ENCODE measurements around the gene DGKI.

Gene DGKI

GRCh38 chr7:137647905-137648565 lies 198.7 kb downstream of the DGKI start:
- no peaks in the 10 kb centered on the region for H3K9me3 ChIP-seq (ENCODE audit: insufficient read depth, low read length)
- no peak overlapping the region for H3K27ac ChIP-seq (ENCODE audit: low read length)
- peaks cover 4% of the 10 kb centered on the region; the same call in 1 of the 2 replicates for H3K27me3 ChIP-seq (ENCODE audit: low read depth, low read length)
- H4K20me1 ChIP-seq (ENCODE audit: insufficient read depth, low read length), result no peaks in the 10 kb centered on the region
- TF ChIP-seq EZH2phosphoT487 (IDR thresholded peaks at IDR 0.05; ENCODE audit: low read depth) (no peak), CTCF (IDR thresholded peaks at IDR 0.05; ENCODE audit: low read depth, low read length) (no peak)
- no peak overlapping the region for H2AFZ ChIP-seq (ENCODE audit: low read depth, low read length)
- H3K79me2 ChIP-seq (ENCODE audit: low read length), result no peaks in the 10 kb centered on the region
- H3K4me3 ChIP-seq (ENCODE audit: low read length), result no peak overlapping the region
- no peaks in the 10 kb centered on the region for H3K36me3 ChIP-seq (replicated peaks; ENCODE audit: low read depth, low read length)
- H3K4me1 ChIP-seq (ENCODE audit: low read length), result no peaks in the 10 kb centered on the region
- no peak overlapping the region for H3K4me2 ChIP-seq (ENCODE audit: low read length)
- H3K9ac ChIP-seq (ENCODE audit: low read length), result no peak overlapping the region

- no peak overlapping the region for H3K9ac ChIP-seq (ENCODE audit: low read length)
- no peaks in the 10 kb centered on the region for H3K9me3 ChIP-seq (ENCODE audit: insufficient read depth, low read length)
- H3K27ac ChIP-seq (ENCODE audit: low read length), result no peak overlapping the region
- no peak for TF ChIP-seq CTCF (IDR thresholded peaks at IDR 0.05; ENCODE audit: low read depth, low read length)
- no peak for TF ChIP-seq EZH2phosphoT487 (IDR thresholded peaks at IDR 0.05; ENCODE audit: low read depth)
- H4K20me1 ChIP-seq (ENCODE audit: insufficient read depth, low read length), result no peaks in the 10 kb centered on the region
- no peak overlapping the region for H3K4me2 ChIP-seq (ENCODE audit: low read length)
- H3K4me3 ChIP-seq (ENCODE audit: low read length), result no peak overlapping the region
- no peaks in the 10 kb centered on the region for H3K36me3 ChIP-seq (replicated peaks; ENCODE audit: low read depth, low read length)
- H3K4me1 ChIP-seq (ENCODE audit: low read length), result no peaks in the 10 kb centered on the region
- H2AFZ ChIP-seq (ENCODE audit: low read depth, low read length), result no peak overlapping the region
- H3K27me3 ChIP-seq (ENCODE audit: low read depth, low read length), result peaks cover 4% of the 10 kb centered on the region; the same call in 1 of the 2 replicates
- no peaks in the 10 kb centered on the region for H3K79me2 ChIP-seq (ENCODE audit: low read length)
These were observed 204.3 kb downstream of the DGKI start for GRCh38 chr7:137642472-137642871.

- H3K79me2 ChIP-seq (ENCODE audit: low read length), result no peaks in the 10 kb centered on the region
- no peaks in the 10 kb centered on the region for H3K36me3 ChIP-seq (replicated peaks; ENCODE audit: low read depth, low read length)
- TF ChIP-seq CTCF (IDR thresholded peaks at IDR 0.05; ENCODE audit: low read depth, low read length), result no peak
- no peak for TF ChIP-seq EZH2phosphoT487 (IDR thresholded peaks at IDR 0.05; ENCODE audit: low read depth)
- no peak overlapping the region for H3K4me3 ChIP-seq (ENCODE audit: low read length)
- no peak overlapping the region for H3K9ac ChIP-seq (ENCODE audit: low read length)
- no peak overlapping the region for H3K27ac ChIP-seq (ENCODE audit: low read length)
- no peaks in the 10 kb centered on the region for H4K20me1 ChIP-seq (ENCODE audit: insufficient read depth, low read length)
- H3K4me2 ChIP-seq (ENCODE audit: low read length), result no peak overlapping the region
- H2AFZ ChIP-seq (ENCODE audit: low read depth, low read length), result no peak overlapping the region
- H3K27me3 ChIP-seq (ENCODE audit: low read depth, low read length), result no peaks in the 10 kb centered on the region
- no peaks in the 10 kb centered on the region for H3K9me3 ChIP-seq (ENCODE audit: insufficient read depth, low read length)
- no peaks in the 10 kb centered on the region for H3K4me1 ChIP-seq (ENCODE audit: low read length)
These were observed 204.7 kb downstream of the DGKI start for GRCh38 chr7:137642031-137642430.

GRCh38 chr7:137636376-137636775 lies 210.4 kb downstream of the DGKI start:
- Histone ChIP-seq H3K9ac (ENCODE audit: low read length) (no peak overlapping the region), H3K9me3 (ENCODE audit: insufficient read depth, low read length) (no peaks in the 10 kb centered on the region), H3K4me2 (ENCODE audit: low read length) (no peak overlapping the region), H3K4me1 (ENCODE audit: low read length) (no peaks in the 10 kb centered on the region), H4K20me1 (ENCODE audit: insufficient read depth, low read length) (no peaks in the 10 kb centered on the region), H2AFZ (ENCODE audit: low read depth, low read length) (no peak overlapping the region), H3K79me2 (ENCODE audit: low read length) (no peaks in the 10 kb centered on the region), H3K4me3 (ENCODE audit: low read length) (no peak overlapping the region), H3K27me3 (ENCODE audit: low read depth, low read length) (no peaks in the 10 kb centered on the region), H3K27ac (ENCODE audit: low read length) (no peak overlapping the region), H3K36me3 (replicated peaks; ENCODE audit: low read depth, low read length) (no peaks in the 10 kb centered on the region)
- no peak for TF ChIP-seq EZH2phosphoT487 (IDR thresholded peaks at IDR 0.05; ENCODE audit: low read depth)
- TF ChIP-seq CTCF (IDR thresholded peaks at IDR 0.05; ENCODE audit: low read depth, low read length), result no peak
